H1 (cell line): ENCODE measurements around the gene TAMALIN. TPM values are rescaled to one million over a fixed set of nuclear protein-coding genes. Genes with fewer than 3 reads are reported as not detected.

Source experiments
- CTCF ChIA-PET: fragments of 300-600 bp; sonication (Branson Sonifier 250); formaldehyde crosslinking; loops from one replicate; lab custom pipeline; 2021; ENCODE audit not compliant: partially characterized antibody; lab: Charles Lee
- POLR2A ChIA-PET: fragments of 300-600 bp; sonication (Branson Sonifier 250); formaldehyde crosslinking; loops from one replicate; lab custom pipeline; 2021; ENCODE audit warnings: inconsistent platforms; ENCODE audit not compliant: partially characterized antibody; lab: Charles Lee
- DNase-seq, 2 experiments: peaks; one replicate each; pipeline versions ENCODE4 v3.0.0 to v3.0.0-alpha.2; 2010 to 2022; ENCODE audit warnings: low spot score in 2 of 2, low read depth in 1 of 2, mixed read lengths in 1 of 2
- FAIRE-seq: peaks from 2 replicates; lab custom pipeline; 2011; peaks lifted over from hg19 to GRCh38; lab: Jason Lieb, UNC
- H2AFZ ChIP-seq: 2 replicates; pipeline ENCODE4 v1.8.1; 2012; ENCODE audit warnings: low read length, inconsistent platforms
- H2AK5ac ChIP-seq: 2 replicates; pipeline ENCODE4 v1.6.1; 2013; ENCODE audit warnings: low read depth, low read length
- H2BK120ac ChIP-seq: replicated peaks from 2 replicates; pipeline ENCODE3; 2013; ENCODE audit warnings: low read depth, low read length, inconsistent platforms
- H2BK12ac ChIP-seq: 2 replicates; pipeline ENCODE4 v1.6.1; 2013; ENCODE audit warnings: low read depth, low read length
- H2BK15ac ChIP-seq: 2 replicates; pipeline ENCODE4 v1.6.1; 2013; ENCODE audit warnings: low read length
- H2BK20ac ChIP-seq: 2 replicates; pipeline ENCODE4 v1.6.1; 2013; ENCODE audit warnings: low read length
- H2BK5ac ChIP-seq: 2 replicates; pipeline ENCODE4 v1.6.1; 2013; ENCODE audit warnings: low read depth, low read length
- H3K14ac ChIP-seq: 2 replicates; pipeline ENCODE4 v1.6.1; 2013; ENCODE audit warnings: inconsistent platforms; ENCODE audit not compliant: insufficient read length
- H3K18ac ChIP-seq: 2 replicates; pipeline ENCODE4 v1.6.1; 2013; ENCODE audit warnings: low read length; ENCODE audit errors: extremely low read depth
- H3K23ac ChIP-seq: 2 replicates; pipeline ENCODE4 v1.6.1; 2013; ENCODE audit warnings: inconsistent platforms; ENCODE audit not compliant: insufficient read length
- H3K23me2 ChIP-seq: 2 replicates; pipeline ENCODE4 v1.6.1; 2013; ENCODE audit warnings: low read depth, low read length
- H3K27ac ChIP-seq: 2 replicates; pipeline ENCODE4 v1.6.1; 2011; ENCODE audit warnings: low read depth, low read length, inconsistent platforms
- H3K27me3 ChIP-seq, 4 experiments: replicated peaks in 1 of 4; 1 replicate in 1 of 4; 2 replicates in 3 of 4; pipeline versions ENCODE4 v1.6.1 to v1.8.1; 2011 to 2013; ENCODE audit warnings: low read length in 3 of 4, mild to moderate bottlenecking in 3 of 4, inconsistent platforms in 2 of 4, mixed read lengths in 2 of 4, moderate library complexity in 1 of 4; ENCODE audit not compliant: control insufficient read depth in 3 of 4, insufficient read depth in 3 of 4; ENCODE audit errors: extremely low read depth in 1 of 4
- H3K36me3 ChIP-seq, 4 experiments: 2 replicates each; pipeline versions ENCODE4 v1.6.1 to v1.8.1; 2011 to 2013; ENCODE audit warnings: mild to moderate bottlenecking in 4 of 4, low read length in 3 of 4, moderate library complexity in 2 of 4, control low read depth in 1 of 4, inconsistent platforms in 1 of 4; ENCODE audit not compliant: insufficient read depth in 4 of 4, control insufficient read depth in 2 of 4
- H3K4ac ChIP-seq: replicated peaks from 2 replicates; pipeline ENCODE3; 2013; ENCODE audit warnings: low read length, low read depth, mixed read lengths, inconsistent platforms; ENCODE audit not compliant: insufficient read length
- H3K4me1 ChIP-seq, 4 experiments: replicated peaks in 1 of 4; 1 replicate in 1 of 4; 2 replicates in 3 of 4; pipeline versions ENCODE4 v1.6.1 to v1.8.1; 2011 to 2013; ENCODE audit warnings: low read length in 3 of 4, inconsistent platforms in 2 of 4, mixed read lengths in 1 of 4; ENCODE audit not compliant: insufficient read depth in 4 of 4, control insufficient read depth in 3 of 4
- H3K4me2 ChIP-seq, 2 experiments: 2 replicates each; pipeline versions ENCODE4 v1.6.1 to v1.8.1; 2011 to 2013; ENCODE audit warnings: low read depth in 2 of 2, low read length in 2 of 2, control low read depth in 1 of 2, inconsistent platforms in 1 of 2, mild to moderate bottlenecking in 1 of 2; ENCODE audit not compliant: insufficient read depth in 1 of 2
- H3K4me3 ChIP-seq, 4 experiments: fragments of 200-600, 300-600 bp in 1 of 4; sonication (generic), shearing (Covaris generic), sonication (Bioruptor Twin) in 1 of 4; 2 replicates each; pipeline versions ENCODE4 v1.5.1 to v1.8.1; 2011 to 2016; ENCODE audit warnings: low read length in 4 of 4, low read depth in 3 of 4, control low read depth in 2 of 4, inconsistent platforms in 2 of 4, mild to moderate bottlenecking in 2 of 4, mixed read lengths in 1 of 4, moderate library complexity in 1 of 4; ENCODE audit not compliant: insufficient read depth in 2 of 4; ENCODE audit errors: extremely low read depth in 1 of 4
- H3K56ac ChIP-seq: replicated peaks from 2 replicates; pipeline ENCODE3; 2013; ENCODE audit warnings: low read depth, mild to moderate bottlenecking, mixed read lengths, low read length, inconsistent platforms; ENCODE audit not compliant: insufficient read length
- H3K79me1 ChIP-seq: 2 replicates; pipeline ENCODE4 v1.6.1; 2013; ENCODE audit warnings: low read depth, low read length, control low read depth
- H3K79me2 ChIP-seq, 2 experiments: 2 replicates each; pipeline versions ENCODE4 v1.6.1 to v1.8.1; 2012 to 2013; ENCODE audit warnings: low read length in 2 of 2, mild to moderate bottlenecking in 2 of 2, inconsistent platforms in 1 of 2; ENCODE audit not compliant: insufficient read depth in 2 of 2, control insufficient read depth in 1 of 2
- H3K9ac ChIP-seq, 4 experiments: replicated peaks in 1 of 4; 1 replicate in 1 of 4; 2 replicates in 3 of 4; pipeline versions ENCODE4 v1.6.1 to v1.8.1; 2011 to 2013; ENCODE audit warnings: low read depth in 3 of 4, low read length in 3 of 4, control low read depth in 2 of 4, mild to moderate bottlenecking in 2 of 4, moderate library complexity in 2 of 4, inconsistent platforms in 1 of 4; ENCODE audit errors: extremely low read depth in 1 of 4
- H3K9me3 ChIP-seq, 2 experiments: 2 replicates each; pipeline versions ENCODE4 v1.6.1 to v1.8.1; 2012 to 2013; ENCODE audit warnings: mild to moderate bottlenecking in 2 of 2, moderate library complexity in 2 of 2, control low read depth in 1 of 2, inconsistent platforms in 1 of 2, low read depth in 1 of 2, low read length in 1 of 2, mixed read lengths in 1 of 2; ENCODE audit not compliant: insufficient read depth in 2 of 2
- H4K20me1 ChIP-seq, 2 experiments: replicated peaks in 1 of 2; 2 replicates each; pipeline versions ENCODE3 to v1.8.1; 2011 to 2013; ENCODE audit warnings: inconsistent platforms in 2 of 2, low read length in 2 of 2, mild to moderate bottlenecking in 1 of 2; ENCODE audit not compliant: insufficient read depth in 2 of 2, control insufficient read depth in 1 of 2
- H4K5ac ChIP-seq: 2 replicates; pipeline ENCODE4 v1.6.1; 2013; ENCODE audit warnings: low read length, low read depth, mixed read lengths, inconsistent platforms; ENCODE audit not compliant: insufficient read length
- H4K8ac ChIP-seq: 2 replicates; pipeline ENCODE4 v1.8.0; 2013; ENCODE audit warnings: mild to moderate bottlenecking, moderate library complexity, low read length, inconsistent platforms; ENCODE audit not compliant: insufficient read depth; ENCODE audit errors: extremely low read depth
- H4K91ac ChIP-seq: replicated peaks from 2 replicates; pipeline ENCODE3; 2013; ENCODE audit warnings: low read length, mixed read lengths, inconsistent platforms; ENCODE audit not compliant: insufficient read length
- CBX5 ChIP-seq: fragments of 300-800, 300-1000 bp; sonication (generic); IDR thresholded peaks from 2 replicates; pipeline ENCODE4 v1.7.1; 2016; ENCODE audit warnings: antibody characterized with exemption, low read length, low read depth
- CEBPB ChIP-seq: IDR thresholded peaks from 2 replicates; pipeline ENCODE4 v1.6.1; 2012; ENCODE audit warnings: low read depth, low read length
- CREB1 ChIP-seq: IDR thresholded peaks from 2 replicates; pipeline ENCODE4 v1.6.1; 2012; ENCODE audit warnings: inconsistent platforms
- FOSL1 ChIP-seq: IDR thresholded peaks from 2 replicates; pipeline ENCODE4 v1.6.1; 2011; ENCODE audit warnings: mild to moderate bottlenecking, low read depth, low read length, moderate library complexity; ENCODE audit not compliant: insufficient read depth
- SIRT6 ChIP-seq: IDR thresholded peaks from one replicate; pipeline ENCODE4 v1.7.1; 2012; ENCODE audit warnings: low read length, inconsistent platforms
- WGBS, 2 experiments: shearing (Covaris generic) in 1 of 2; methylation state at CpG; one replicate each; pipeline versions ENCODE4 v1.1.6 to v1.1.7; 2013 to 2015; ENCODE audit warnings: low lambda C conversion rate in 2 of 2, mixed read lengths in 2 of 2, inconsistent platforms in 1 of 2, low coverage in 1 of 2, missing lambda C conversion rate in 1 of 2; ENCODE audit not compliant: insufficient replicate concordance in 2 of 2, insufficient coverage in 1 of 2, insufficient read length in 1 of 2; ENCODE audit errors: extremely low coverage in 1 of 2, missing lambda C conversion rate in 1 of 2; 5-methylcytosine and 5-hydroxymethylcytosine counted together
- polyA plus RNA-seq, 7 experiments: library from polyadenylated mRNA; depleted of rRNA in 3 of 7; stranded (reverse) in 5 of 7; unstranded in 2 of 7; fragments of >200 nt in 5 of 7; fragments of 200-250 nt in 2 of 7; gene quantifications; 1 replicate in 5 of 7; 2 replicates in 1 of 7; 4 replicates in 1 of 7; pipeline versions ENCODE4 v1.2.1 to v1.2.3, GENCODE V29; 2011 to 2013; ENCODE audit warnings: missing spikeins in 2 of 7, mixed read lengths in 2 of 7
- total RNA-seq: library from RNA; stranded (reverse); fragmentation: NEBNext Ultra II Directional; extraction: Animal tissue kit (Norgen Biotek cat#: 25700); gene quantifications from 2 replicates; pipeline ENCODE4 v1.2.1, GENCODE V29; 2021

Gene TAMALIN
- total and polyA plus RNA-seq, 2 of the 8 experiments (the other 6 are each of a cell fraction or from before 2014, with no cell fraction given) = 2.6 to 4.9 TPM

DNA sequence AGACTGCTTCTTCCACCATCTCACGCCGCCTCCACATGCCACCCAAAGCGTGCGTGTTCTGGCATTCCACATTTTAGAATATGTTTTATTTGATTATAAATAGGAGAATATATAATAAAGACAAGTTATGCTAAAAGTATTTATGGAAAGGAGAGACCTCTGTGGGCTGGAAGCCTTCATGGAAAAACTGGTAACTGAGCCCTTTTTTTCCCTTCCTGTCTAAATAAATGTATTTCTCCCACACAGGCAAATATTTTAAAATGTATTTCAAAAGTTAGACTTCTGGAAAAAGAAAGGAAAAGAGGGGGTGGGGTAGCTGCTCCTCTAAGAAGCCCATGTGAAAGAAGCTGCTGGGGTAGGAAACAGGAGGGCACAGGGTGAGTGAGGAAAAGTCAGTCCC is 28.4 kb downstream of the TAMALIN start:
- 0 out of 2 replicates have a peak overlapping the region, but pooled peaks have one; percentile 6 for H2AK5ac ChIP-seq
- no peak overlapping the region for H3K23ac ChIP-seq
- H3K4me2 ChIP-seq = no peak overlapping the region
- TF ChIP-seq CREB1 = no peak
- TF ChIP-seq SIRT6 = no peak
- TF ChIP-seq CEBPB = no peak
- TF ChIP-seq FOSL1 = no peak
- TF ChIP-seq CBX5 = no peak
- H2BK5ac ChIP-seq = peak overlapping the region; percentile 56; the same call in 1 of the 2 replicates
- H3K18ac ChIP-seq = no peak overlapping the region
- H3K14ac ChIP-seq = no peak overlapping the region
- H2BK15ac ChIP-seq = peak overlapping the region; percentile 36; the same call in 1 of the 2 replicates
- H3K4ac ChIP-seq = no peak overlapping the region
- H3K9ac ChIP-seq = no peak overlapping the region
- no peak overlapping the region for H4K8ac ChIP-seq
- H2AFZ ChIP-seq = no peak overlapping the region
- H2BK20ac ChIP-seq = 0 out of 2 replicates have a peak overlapping the region, but pooled peaks have one; percentile 72
- no peaks in the 10 kb centered on the region for H3K9me3 ChIP-seq
- DNase-seq (no peak), FAIRE-seq (no peak)
- peaks cover 2 to 32% (median 22%) of the 10 kb centered on the region in 4 experiments; a peak in 6 of 7 replicates for H3K27me3 ChIP-seq
- no peaks in the 10 kb centered on the region for H3K36me3 ChIP-seq
- H3K27ac ChIP-seq = no peak overlapping the region
- peaks cover 2% of the 10 kb centered on the region; the same call in 1 of the 2 replicates for H3K23me2 ChIP-seq
- peak overlapping the region; percentile 95 for H2BK12ac ChIP-seq
- no peak overlapping the region for H3K4me3 ChIP-seq
- peaks cover 2 to 5% of the 10 kb centered on the region in 2 experiments for H4K20me1 ChIP-seq
- 91% methylated on average over 4 of the region's 4 CpGs; no CpG with 5 or more reads in 1 of the 2 experiments for WGBS, 2 experiments
- peaks cover 0 to 20% of the 10 kb centered on the region in 2 experiments; a peak in 3 of 4 replicates for H3K79me2 ChIP-seq
- H2BK120ac ChIP-seq = no peak overlapping the region
- no peak overlapping the region for H4K91ac ChIP-seq
- H4K5ac ChIP-seq = no peak overlapping the region
- 0 out of 2 replicates have a peak, but pooled peaks cover 2% of the 10 kb centered on the region for H3K79me1 ChIP-seq
- H3K56ac ChIP-seq = no peak overlapping the region
- ChIA-PET CTCF (interaction anchor here (0.8 to 22.7 kb wide), 5 partner anchors 10 to 36 kb away, joined by 3 to 1249 read pairs (median 3); partner anchors contain the start of genes ATG101 and TAMALIN), POLR2A (interaction anchor here (1.0 to 5.2 kb wide), 2 partner anchors 9 to 16 kb away, joined by 4 to 38 read pairs; partner anchors contain the start of gene NR4A1)
- peaks cover 5 to 7% (median 6%) of the 10 kb centered on the region in 4 experiments; a peak in 6 of 7 replicates for H3K4me1 ChIP-seq
